NCI-H146 treated with DMSO at 0.1 percent for 48 hours (cell line): ENCODE data around the gene PTPRT.

Experiments used
- DNase-seq: peaks from one replicate; lab custom pipeline; 2025; ENCODE audit not compliant: unreplicated experiment; lab: John Stamatoyannopoulos, UW

Gene PTPRT

DNA sequence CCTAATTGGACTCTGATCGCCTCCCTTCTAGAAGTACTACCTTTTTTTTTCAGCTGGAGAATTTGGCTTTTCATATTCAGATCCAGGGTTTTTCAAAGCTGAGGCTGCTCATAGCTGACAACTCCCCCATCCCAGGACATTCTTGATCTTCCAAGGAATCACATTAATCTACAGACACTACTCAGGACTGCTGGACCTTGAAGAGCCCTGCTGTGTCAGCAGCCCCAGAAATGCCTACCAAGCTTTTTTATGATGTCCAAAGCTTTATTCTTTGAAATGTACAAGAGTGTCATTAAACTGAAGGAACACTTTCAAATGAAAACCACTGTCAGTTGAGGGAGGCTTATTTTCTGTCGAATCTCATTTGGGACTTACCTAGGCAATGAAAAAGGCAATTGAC, 704.1 kb downstream of the PTPRT start:
- no peak for DNase-seq

DNA sequence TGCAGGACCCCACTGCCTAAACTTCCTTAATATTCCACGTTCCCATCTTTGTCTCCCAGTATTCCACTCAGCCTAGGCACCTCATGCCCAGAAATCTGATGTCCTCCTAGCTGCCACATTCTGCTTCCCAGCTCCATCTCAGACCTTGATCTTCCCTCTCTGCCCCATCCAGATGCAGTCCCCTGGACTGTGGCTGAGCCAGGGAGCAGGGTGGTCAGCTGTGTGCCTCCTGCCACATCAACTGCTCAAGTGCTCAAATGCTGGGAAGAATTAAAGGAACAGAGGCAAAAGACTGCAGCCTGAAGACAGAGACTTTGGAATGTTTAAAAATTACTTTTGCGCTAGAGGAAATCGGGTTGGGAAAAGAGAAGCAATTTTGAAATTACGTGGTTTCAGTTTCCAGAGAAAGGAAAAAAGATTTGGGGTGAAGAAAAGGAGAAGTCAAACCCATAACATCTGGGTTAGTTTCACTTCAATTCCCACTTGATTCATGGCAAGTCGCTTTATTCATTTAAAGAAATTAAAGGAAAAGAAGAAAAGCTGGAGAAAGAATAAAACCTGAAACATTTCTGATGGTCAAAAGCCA, 704.8 kb downstream of the PTPRT start:
- DNase-seq = no peak

DNA sequence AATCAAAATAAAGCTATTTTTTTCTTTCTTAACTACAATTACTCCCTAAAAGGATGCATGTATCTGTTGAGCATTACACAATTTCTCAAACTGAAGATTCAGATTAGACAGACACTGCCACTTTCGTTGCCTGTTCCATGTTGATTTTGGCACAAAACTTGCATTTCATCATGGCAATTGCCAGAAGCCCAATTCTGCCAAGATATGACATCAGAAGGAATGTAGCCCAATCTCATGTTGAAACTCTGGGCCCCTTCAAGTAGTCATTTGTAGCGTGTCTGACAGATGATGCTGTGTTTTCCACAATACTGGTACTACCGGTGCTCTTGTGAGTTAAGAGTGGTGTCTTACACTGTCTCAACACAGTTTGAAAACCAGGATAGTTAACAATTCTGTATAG, 705.4 kb downstream of the PTPRT start:
- DNase-seq = no peak

DNA sequence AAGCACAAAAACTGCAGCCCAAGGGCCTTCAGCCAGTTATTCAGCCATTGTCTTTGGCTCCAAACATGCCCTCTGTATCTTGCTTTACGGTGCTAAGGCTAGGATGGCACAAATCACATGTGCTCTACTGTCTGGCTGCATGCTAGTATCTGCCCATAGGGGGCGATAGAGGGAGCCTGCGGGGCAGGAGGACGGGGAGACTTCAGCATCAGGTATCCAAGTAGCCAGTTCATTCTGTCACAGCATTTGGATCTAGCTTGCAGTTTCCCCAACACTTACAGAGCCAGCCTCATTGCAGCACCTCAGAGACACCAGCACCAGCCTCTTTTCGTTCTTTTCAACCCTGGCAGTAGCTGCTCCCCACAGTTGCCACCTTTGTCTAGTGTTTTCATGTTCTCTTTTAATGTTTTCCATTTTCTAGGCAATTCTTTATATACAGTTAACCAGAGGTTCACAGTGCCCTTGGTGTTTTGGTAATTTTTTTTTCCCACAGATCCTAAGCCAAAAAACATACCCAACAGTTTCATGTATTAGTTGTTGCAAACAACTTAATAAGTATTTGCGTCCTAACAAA, 705.9 kb downstream of the PTPRT start:
- DNase-seq = no peak

DNA sequence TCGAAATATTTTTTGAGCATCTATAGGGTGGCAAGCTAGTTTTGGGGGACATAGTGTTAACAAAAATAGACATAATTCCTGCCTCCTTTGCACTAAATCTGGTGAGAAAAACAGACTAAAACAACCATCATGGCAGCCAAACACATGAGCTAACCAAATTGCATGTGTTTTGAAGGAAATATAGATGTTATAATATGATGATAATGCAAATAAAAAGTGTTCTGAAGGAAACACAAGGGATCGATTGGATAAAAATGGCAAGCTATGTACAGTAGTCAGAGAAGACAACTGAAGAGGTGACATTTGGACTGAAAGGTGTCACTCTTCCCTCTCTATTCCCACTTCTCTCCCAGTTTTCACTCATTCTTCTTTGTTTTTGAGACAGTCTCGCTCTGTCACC, 706.9 kb downstream of the PTPRT start:
- no peak for DNase-seq

DNA sequence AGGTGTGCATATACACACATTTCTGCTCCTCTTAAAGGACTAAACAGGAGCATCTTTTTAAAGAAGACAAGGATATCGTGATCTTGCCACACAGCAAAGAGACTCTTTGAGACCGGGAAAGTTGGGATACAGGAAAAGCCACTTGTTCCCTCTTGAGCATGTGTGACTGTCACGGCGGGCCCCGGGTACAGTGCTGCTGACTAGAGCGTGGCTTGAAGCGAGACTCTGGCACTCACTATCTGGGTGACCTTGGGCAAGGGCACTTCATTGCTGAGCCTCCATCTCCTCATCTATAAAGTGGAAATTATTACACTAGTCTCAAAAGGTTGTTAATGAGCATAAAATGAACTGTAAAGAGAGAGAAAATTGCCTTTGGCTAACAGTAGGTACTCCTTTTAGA, 713.9 kb downstream of the PTPRT start:
- no peak for DNase-seq

DNA sequence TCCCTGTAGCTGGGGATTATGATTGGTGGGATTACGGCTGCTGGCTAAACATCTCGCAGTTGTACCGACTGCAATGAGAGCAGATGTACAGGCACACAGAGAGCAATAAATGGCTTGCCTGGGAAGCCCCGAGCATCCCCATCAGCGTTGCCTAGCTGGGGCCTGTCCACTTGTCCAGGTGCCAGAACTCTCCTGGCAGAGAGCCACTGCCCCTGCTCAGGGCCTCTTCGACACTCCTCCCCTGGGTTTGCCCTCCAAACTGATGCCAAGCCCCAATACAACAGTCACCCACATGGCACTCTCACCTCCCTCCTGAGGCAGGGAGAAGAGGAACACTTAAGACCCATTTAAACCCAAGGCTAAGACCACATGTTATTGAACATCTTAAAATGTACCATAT, 715.1 kb downstream of the PTPRT start:
- DNase-seq = no peak

DNA sequence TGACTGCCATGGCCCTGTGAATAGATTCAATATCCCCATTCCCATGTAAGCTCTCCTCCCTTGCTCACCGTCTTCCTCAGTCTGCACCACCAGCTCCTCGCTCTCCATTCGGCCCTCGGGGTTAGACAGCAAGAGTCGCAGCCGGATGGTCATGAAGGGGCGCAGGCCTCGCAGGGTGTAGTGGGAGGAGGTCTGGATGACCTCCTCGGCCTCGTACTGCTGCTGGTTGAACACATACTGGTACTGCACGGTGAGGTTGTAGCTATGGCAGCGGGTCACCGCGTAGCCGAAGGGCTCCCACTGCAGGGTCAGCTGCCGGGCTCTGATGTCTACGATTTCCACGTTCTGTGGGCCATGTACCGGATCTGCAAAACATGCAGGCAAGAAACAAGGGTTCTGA, 717.5 kb downstream of the PTPRT start:
- DNase-seq = no peak

DNA sequence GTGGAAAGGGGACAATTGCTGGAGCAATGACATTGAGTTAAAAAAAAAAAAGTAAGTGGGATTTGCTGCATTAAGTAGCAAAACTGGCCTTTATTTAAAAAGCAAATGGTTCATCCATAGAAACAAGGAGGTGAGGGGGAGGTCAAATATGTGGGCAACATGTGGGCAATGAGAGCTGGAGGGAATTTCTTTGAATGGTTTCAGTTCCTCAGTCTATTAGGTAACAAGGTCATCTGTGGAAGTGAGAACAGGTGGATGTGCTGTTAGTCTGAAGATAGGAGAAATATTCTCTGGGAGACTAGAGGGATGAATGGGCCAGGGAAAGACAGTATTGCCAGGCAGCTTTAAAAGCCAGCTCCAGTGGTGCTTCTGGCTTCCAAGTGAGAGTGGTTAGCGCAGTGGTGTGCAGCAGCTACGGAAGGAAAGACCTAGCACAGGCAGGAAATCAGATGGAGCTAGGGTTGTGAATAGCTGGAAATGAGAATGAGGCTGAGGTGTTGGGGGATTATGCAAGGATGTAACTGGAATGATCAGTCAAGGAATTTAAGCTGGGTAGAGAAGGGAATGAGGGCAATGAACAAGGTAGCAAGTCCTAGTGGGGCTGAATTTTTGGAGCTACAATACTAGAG, 727.6 kb downstream of the PTPRT start:
- DNase-seq = no peak

DNA sequence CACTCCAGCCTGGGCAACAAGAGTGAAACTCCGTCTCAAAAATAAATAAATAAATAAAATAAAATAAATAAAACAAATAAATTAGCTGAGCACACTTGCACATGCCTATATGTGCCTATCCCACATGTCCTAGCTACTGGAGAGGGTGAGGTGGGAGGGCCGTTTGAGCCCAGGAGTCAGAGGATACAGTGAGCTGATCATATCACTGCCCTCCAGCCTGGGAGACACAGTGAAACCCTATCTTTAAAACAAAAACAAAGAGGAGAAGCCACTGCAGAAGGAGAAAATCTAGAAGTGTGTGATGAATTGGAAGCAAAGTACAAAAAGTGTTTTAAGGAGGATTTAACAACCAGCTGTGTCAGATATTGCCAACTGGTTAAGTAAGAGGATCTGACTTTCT, 728.4 kb downstream of the PTPRT start:
- no peak for DNase-seq

DNA sequence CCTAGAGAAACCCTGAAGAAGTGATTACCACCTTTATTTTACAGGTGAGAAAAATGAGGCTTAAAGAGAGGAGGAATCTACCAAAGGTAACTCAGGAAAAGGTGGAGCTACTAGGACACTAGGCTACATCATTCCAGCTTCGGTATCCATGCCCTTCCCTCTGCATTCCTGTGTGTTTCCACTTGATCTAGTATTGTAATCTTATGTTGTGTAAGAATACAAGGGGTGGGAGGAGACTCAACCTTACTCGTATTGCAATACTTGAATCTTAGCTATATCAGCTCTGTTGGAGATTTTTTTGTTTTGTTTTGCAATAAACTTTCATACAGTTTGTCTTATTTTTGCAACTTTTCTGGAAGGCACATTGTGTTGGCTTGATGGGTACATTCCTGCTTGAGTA, 742.4 kb downstream of the PTPRT start:
- DNase-seq = no peak

DNA sequence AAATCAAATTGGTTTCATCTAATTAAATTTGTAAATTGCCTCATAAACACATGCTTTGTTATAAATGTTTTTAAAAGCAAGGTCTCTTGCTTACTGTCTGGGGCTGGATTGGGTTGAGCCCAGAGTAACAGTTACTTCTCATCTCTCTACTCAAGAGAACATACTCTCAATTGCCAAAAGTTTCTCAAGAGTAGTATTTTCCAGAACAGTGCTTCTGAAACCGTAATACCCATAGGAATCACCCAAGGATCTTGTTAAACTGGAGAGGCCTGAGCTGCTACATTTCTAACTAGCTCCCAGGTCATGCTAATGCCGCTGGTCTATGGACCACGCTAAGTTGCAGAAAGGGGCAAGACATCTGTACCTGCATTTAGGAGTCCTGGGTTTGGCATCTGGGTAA, 744.9 kb downstream of the PTPRT start:
- DNase-seq = no peak

DNA sequence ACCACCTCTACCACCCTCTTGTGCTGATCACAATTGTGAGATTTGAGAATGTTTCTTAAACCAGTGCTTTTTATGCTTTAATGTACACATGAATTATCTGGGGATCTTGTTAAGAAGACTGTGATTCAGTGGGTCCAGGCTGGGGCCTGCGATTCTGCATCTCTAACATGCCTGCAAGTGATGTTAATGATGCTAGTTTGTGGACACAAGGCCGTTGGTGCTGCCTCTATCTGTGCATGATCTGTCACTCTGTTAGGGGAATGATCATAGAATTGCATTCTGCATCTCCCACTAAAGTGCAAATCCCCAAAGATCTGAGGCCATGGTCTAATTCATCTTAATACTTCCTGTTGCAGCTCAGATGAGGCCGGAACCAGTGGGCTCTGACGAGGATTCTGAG, 746.5 kb downstream of the PTPRT start:
- no peak for DNase-seq

DNA sequence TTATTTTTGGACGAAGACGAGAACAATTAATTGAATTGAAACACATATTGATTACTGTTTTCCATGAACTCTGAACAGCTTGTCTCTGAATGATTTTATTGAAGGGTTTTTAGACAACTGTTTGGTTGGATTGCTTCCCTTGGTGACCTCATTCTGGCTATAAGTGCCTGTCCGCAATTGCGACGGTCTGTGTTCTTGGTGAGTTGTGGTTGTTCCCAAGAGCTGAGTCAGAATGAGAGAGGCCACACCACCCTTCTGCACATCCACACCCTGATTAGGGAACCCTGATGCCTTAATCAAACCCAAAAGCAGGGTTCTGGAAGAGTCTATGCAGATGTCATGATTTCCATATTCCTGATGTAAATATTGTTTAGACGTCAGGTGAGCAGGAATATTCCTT, 747.0 kb downstream of the PTPRT start:
- DNase-seq = no peak

DNA sequence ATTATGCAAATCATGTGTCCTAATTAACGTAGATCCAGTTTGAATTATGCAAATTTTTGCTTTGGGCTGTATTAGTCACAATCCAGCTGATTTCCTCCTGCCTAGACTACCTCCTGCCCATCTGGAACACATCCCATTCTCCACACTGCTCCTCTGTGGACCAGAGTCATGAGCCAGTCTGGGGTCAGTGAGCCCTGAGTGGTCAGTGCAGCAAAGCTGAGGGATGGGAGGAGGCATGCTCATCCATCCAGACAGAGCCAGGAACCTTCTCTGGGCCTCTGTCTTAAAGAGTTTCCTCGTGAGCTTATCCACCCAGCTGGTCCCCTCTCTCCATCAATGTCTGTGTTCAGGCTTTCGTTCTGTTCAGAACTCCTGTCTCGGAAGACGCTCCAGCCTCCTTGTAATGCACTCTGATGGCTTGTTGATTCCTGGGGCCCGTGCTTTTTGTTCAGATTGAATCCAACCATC, 747.8 kb downstream of the PTPRT start:
- DNase-seq = no peak

DNA sequence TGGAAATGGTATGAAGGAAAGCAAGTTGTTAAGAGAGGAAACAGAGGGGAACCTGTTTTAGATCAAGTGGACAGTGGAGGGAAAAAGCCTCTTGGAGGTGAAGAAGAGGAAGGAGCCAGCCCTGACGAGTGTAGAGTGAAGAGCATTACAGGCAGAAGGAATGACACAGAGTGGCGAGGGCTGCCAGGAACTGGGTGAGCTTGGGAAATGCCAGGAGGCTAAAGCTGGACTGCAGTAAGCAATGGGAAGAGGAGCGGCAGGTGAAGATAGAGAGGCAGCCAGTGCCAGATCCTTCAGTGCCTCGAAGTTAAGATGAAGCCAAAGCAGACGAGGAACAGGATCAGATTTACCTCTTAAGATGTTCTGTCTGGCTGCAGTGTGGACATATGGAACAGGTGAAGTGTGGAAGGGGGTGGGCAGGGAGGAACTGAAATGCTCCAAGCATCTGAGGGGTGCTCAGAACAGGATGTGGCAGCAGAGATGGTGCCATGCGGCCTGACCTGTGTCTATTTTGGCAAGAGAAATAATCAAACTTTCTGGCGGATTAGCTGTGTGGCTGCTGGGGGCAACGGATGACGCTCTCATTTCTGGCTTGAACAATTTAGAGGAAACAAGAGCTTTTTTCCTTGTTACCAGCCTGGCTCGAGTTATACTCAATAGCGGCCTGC, 748.4 kb downstream of the PTPRT start:
- no peak for DNase-seq

DNA sequence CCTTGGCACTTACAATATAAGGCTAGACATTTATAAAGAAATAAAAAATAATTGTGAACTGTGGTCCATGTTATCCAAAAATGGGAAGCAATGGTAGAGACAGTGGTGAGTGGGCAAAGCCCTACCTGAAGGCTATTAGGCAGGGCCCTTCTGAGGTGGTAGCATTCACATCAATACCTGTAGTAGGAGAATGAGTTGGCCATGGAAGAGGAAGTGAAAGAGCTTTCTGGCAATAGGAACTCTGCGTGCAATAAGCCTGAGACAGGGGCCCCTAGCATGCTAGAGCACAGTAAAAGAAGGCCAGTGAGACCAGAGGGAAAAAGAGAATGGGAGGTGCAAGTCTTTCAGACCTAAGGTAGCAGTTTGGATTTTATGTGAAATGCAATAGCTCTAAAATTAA, 754.5 kb downstream of the PTPRT start:
- DNase-seq = no peak

DNA sequence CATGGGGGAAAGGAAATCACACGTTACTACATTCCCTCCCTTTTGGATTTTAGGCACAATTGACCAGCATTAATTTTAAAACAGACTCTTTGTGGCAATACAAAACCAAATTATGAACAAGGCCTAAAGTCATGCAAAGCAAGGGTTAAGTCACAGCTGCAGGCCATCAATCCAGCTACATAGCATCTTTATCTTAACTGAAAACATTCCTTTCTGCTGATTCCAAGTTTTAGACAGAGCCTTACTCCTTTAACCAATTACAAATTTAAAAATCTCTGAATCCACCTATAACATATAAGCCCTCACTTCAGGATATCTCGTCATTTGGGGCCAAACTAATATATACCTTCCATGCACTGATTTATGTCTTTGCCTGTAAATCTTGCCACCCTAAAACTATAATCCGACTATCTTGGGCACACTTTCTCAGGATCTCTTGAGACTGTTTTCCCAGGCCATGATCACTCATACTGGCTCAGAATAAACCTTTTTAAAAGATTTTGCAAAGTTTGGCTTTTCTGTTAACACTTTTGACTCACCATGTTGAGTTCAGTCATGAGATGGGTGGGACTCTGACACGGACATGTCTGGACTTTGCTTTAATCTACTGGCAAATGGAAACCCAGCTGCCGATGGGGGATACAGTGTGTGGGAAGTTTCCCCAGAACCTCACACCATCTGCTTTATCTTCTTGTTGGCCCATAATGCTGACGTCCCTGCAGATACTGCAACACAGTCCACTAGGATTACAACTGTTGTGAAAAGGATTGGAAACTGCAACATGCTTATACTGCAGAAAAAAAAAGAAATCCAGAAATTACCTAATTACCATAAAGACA, 757.0 kb downstream of the PTPRT start:
- DNase-seq = no peak

DNA sequence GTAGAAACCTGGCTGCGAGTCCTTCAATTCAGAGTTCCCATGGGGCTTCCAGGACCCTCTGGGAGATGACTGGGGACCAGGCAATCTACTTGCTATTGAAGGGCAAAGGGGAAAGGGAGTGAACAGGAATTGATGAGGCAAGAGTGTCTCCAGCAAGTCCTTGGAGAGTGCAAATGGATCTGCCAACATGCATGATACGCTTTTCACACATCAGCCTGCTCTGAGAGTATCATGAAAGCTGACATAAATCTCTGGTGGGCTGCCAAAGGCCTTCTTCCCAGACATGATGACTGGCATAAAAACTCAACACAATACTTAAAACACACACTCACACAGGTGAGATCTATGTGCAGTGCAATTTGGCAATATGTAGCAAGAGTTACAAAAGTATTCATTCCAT, 759.1 kb downstream of the PTPRT start:
- no peak for DNase-seq

DNA sequence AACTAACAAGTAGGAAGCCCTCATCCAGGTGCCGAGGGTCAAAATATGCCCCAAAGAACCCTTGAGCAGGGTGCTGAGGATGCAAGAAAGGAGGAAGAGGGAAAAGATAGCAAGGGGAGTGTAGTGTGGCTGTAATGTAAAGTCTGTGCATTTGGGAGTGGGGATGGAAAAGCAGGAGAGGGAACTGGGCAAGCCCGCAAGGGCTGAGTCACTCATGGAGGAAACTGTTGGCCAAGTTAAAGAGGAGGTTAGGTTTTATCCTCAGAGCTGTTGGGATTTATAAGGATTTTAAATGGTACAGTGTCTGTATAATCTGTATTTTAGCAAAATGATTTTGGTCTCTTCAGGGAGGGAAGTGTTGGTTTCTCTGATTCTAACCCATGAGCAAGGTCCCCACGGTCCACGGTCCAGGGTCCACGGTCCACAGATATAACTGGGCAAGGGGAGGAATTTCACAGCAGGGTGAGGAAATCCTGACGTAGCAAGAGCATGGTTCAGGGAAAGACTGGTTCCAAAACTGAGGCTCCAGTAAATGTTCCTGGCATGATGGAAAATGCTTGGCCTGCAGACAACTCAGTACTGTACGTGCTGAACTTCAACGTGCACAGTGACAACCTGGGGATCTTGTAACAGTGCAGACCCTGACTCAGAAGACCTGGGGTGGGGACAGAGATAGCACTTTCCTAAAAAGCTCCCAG, 759.8 kb downstream of the PTPRT start:
- DNase-seq = no peak
